ENCODE measurements around the gene RNF157.
"Not testable (repeated sequence)": the region's sequence is repeated elsewhere in the genome, so short reads cannot be mapped to it uniquely, and the experiment has no call there.

Gene RNF157

GRCh38 chr17:76252967-76253766 lies 12.9 kb upstream of the RNF157 start:
- DNase-seq: not testable (repeated sequence)

DNA sequence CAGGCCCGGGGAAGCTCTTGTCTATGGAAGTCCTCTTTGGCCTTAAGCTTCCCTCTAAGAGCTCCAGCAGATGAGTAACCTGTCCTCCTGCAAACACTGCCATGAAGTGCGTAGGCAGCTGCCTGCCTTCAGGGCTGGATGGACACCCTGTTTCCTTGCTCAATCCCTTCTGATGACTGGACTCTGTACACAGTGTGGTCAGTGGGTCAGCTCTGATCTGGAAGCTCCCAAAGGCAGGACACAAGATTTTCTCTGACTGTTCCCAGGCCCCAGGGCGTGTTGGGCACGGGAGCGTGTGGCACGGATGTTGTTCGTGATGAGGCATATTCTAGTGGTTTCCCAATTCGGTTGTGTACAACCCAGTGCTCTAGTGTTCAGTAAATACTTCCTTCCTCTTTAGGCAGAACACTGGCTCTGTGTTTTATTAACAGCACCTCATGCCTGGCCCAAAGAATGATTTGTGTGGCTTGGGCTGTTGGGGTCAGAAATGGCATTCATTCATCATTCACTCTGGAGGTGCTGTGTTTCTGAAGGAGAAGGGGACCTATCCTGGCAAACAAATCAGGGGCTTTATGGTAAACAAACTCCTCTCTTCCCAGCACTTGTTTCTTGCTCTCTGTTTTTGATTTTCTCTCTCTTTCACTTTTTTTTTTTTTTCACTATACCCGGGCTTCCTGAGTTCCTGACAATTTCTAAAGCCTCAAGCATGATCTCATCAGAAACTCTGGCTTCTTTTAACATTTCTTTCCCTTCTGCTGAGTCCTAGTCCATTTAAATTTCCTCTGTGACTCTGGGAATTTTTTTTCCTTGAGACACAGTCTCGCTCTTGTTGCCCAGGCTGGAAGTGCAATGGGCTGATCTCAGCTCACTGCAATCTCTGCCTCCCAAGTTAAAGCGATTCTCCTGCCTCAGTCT lies 12.0 kb upstream of the RNF157 start:
- peak; percentile 37 for DNase-seq

- no peak for DNase-seq
Measured at GRCh38 chr17:76251478-76252039, 11.3 kb upstream of the RNF157 start.

- DNase-seq: no peak
Measured at GRCh38 chr17:76250141-76250540, 9.8 kb upstream of the RNF157 start.

DNA sequence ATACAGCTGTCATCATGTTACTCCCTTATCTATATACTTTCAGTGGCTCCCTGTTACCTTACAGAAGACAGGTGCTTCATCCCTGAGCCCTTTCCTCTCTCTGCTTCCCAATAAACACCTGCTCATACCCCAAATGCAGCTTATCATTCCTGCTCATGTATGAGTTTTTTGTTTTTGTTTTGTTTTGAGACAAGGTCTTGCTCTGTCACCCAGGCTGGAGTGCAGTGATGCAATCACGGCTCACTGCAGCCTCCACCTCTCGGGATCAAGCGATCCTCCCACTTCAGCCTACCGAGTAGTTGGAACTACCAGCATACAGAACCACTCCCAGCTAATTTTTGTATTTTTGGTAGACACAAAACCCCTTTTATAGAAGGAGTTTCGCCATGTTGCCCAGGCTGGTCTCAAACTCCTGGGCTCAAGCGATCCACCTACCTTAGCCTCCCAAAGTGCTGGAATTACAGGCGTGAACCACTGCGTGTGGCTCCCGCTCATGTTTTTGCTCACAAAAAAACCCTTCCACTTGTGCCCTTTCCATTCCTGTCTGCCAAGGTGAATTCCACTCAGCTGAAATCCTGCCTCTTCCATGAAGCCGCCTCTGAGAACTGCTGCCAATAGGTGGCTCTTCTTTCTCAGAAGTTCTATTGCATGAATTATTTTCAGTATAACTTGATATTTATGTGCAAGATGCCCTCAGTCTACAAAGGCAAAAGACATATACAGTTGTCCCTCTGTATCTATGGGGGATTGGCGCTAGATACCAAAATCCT lies 7.9 kb upstream of the RNF157 start:
- no peak for DNase-seq

DNA sequence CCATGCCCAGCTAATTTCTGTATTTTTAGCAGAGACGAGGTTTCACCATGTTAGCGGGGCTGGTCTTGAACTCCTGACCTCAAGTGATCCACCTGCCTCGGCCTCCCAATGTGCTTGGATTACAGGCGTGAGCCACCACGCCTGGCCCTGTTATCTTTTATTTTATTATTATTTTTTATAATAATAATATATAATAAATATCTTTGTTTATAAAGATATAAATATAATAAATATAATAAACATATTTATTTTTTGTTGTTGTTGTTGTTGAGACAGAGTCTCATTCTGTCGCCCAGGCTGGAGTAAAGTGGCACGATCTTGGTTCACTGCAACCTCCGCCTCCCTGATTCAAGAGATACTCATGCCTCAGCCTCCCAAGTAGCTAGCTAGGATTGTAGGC lies 7.0 kb upstream of the RNF157 start:
- DNase-seq: no peak

DNA sequence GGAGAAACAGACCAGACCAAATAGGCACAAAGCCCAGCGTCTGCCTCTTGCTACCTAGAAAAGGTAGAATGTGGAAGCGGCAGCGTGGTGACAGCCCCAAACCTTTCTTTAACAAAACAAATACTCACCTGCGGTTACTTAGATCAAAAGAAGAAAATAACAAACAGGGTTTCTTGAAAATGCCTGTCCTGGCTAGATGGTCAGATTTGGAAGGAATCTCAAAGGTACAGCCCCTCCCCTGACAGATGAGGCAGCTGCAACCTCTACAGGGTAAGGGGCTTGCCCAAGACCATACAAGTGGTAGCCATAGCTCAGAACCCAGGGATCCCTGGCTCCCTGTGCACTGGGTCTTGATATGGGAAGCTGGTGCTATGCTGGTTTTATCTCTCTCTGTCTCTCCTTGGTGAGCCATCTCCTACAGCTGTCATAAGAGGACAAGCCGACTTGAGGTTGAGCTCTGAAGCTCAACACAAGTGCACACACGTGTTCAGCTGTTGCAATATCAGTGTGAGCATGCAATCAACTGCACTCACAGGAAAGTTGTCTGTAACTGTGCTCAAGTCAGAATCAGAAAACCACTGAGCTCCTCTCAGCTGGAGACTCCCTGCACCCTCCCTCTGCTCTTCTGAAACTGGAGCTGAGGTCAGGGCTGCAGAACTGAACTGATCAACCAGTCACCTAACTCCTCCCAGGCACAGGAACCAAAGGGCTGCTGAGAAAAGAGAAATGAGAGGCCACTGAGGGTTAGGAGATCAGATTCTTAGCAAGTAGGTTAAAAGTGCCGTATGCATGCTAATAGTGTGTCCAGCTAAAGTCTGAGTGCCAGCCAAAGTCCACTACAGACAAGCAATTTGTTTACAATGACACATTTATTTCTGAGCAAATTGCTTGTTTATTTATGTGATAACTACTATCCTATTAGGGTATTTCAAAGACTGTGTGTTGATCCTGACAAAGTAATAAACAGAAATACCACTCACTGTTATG lies 6.1 kb upstream of the RNF157 start:
- DNase-seq: peak; percentile 52

DNA sequence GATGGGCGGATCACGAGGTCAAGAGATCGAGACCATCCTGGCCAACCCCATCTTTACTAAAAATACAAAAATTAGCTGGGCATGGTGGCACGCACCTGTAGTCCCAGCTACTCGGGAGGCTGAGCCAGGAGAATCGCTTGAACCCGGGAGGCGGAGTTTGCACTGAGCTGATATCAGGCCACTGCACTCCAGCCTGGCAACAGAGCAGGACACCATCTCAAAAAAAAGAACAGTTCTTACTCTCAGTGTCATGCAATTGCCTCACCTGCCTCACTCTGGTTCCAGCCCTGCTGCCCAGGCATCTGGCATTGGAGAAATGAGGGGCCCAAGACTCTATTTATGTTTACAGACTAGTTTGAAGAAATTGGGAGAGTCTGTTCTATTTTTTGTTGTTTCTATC lies 4.4 kb upstream of the RNF157 start:
- DNase-seq: not testable (repeated sequence)

GRCh38 chr17:76243826-76244679 lies 3.8 kb upstream of the RNF157 start:
- no peak for DNase-seq

DNA sequence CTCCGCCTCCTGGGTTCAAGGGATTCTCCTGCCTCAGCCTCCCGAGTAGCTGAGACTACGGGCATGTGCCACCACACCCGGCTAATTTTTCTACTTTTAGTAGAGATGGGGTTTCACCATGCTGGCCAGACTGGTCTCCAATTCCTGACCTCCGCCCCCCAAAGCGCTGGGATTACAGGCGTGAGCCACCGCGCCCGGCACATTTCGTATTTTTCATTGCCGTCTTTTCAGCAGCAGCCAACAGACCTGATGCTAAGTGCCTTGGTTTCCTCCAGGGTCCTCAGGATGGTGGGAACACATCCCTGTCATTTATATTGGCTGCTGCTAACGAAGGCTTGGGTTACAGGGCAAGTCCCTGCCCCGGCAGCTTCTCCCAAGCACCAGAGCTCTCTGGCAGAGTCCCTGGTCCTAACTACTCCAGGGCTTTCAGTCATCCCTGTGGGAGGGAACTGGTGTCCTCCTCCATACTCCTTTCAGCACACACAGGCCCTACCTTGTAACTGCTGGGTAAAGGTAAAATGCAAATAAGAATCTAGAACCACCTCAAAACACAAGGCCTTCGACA lies 1.5 kb upstream of the RNF157 start:
- DNase-seq: no peak

GRCh38 chr17:76241204-76241538 lies 878 bp upstream of the RNF157 start:
- no peak for DNase-seq

DNA sequence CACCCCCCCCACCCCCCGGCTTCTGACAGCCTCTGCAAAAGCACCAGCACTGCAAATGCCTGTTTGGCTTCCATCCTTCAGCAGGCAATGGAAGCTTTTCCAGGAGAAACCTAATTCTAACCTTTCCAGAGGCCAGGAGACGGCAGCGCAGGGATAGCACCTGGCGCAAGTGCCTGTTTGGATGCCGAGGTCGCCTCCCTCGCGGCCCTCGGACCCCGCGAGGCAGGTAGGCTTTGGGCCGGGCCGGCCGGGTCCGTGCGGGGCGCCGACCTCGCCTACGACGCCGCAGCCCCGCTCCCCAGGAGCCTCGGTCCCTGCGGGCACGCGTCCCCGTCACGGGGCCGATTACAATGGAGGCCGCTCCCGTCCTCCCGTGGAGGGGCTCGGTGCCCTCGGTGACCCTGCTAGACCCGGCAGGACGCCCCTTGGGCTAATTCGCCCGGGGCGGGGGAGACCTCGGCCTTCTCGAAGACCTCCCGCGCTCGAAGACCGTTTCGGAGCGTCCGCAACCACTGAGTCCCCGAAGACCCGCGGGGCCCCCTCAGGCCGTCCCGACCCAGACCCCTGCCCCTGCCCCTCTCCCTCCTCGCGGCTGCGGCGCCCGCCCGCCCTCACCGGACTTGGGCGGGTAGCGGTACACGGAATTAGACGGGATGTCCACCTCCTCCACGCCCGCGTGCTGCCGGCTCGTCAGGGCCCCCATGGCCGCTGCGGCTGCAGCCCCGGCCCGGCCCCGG lies 587 bp downstream of the RNF157 start:
- DNase-seq: no peak

DNA sequence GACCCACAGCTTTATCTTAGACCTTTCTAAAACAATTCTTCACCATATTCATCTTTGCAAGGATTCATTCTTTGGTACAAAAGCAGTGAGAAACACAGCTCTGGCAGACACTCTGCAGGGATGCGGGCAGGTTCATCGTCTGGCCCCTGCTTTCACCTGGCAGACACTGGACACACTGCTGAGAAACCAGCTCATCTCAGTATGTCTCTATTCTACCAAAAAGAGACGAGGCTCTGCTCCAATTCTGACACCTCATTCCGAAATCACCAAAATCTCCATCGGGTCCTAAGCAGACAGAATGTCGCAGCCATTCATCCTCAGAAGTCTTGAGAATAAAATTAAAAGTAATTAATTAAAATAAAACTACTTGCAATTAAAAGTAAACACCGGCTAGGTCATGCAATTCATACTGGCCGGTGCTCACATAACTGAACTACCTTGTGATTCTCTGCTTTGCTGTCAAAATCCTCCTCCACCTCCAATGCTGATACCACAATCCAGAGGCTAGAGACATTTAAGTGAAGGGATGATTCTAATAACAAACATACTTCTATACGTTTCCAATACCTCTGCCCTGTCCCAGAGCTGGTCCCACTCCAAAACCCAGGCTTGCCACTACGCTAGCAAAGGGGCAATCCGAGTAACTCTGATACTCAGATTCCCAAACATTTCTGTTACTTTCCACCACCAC lies 1.3 kb downstream of the RNF157 start:
- DNase-seq: no peak

DNA sequence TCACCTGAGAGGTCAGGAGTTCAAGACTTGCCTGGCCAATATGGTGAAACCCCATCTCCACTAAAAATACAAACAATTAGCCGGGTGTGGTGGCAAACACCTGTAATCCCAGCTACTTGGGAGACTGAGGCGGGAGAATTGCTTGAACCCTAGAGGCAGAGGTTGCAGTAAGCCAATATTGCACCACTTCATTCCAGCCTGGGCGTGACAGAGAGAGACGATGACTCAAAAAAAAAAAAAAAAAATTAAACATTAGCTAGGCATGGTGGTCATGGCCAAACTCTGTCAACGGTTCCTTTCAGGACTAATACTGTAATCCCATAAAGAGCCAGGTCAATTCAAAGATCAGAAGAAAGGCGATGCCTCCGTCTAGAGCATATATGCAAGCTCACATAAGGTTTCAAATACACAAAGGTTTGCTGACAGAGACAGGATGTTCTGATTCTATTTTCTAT lies 2.4 kb downstream of the RNF157 start:
- no peak for DNase-seq

DNA sequence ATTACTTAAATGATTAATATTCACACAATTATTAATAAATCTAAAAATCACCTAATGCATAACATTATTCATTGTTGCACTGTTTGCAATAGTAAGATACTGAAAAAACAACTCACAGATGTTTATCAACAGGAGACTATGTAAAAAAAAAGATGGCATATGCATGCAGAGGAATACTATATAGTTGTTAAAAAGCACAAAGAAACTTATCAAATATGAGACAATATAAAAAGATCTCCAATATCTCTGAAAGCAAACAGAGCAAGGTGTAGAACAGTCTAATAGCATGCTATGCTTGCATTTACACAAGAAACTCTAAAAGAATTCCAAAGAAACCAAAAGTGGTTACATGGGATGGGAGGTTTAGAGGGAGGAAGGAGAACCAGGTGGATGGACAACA lies 3.7 kb downstream of the RNF157 start:
- DNase-seq: no peak

DNA sequence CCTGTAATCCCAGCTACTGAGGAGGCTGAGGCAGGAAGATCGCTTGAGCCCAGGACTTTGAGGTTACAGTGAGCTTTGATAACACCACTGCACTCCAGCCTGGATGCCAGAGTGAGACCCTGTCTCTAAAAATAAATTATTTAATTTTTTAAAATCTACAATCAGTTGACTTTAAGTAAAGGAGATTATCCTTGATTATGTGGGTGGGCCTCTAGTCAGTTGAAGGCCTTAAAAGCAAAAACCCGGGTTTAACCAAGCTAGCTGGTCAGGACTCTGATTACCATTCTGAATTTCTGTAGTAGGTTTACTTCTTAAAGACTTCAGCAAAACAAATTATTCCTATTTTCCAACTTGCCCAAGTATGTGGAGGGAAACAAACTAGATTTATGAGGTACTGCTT lies 4.4 kb downstream of the RNF157 start:
- no peak for DNase-seq

GRCh38 chr17:76234354-76234679 lies 6.0 kb downstream of the RNF157 start:
- no peak for DNase-seq

DNA sequence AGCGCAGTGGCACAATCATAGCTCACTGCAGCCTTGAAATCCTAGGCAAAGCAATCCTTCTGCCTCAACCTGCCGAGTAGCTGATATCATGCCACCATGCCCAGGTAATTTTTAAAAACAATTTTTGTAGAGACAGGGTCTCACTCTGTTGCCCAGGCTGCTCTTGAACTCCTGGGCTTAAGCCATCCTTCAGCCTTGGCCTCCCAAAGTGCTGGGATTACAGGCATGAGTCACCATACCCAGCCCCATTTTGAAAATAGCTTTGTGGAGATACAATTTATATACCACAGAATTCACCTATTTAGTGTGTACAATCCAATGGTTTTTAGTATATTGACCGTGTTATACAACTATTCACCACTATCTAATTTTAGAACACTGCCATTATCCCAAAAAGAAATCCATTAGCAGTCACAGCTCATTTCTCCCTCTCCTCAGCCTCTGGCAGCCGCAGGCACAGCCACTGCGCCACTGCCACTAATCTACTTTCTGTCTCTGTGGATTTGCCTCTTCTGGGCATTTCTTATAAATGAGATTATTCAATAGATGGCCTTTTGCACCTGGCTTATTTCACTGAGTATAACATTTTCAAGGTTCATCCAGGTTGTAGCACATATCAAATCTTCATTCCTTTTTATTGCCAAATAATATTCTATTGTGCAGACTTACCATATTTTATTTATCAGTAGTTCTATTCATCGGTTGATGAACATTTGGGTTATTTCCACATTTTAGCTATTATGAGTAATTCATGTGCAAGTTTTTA lies 6.5 kb downstream of the RNF157 start:
- DNase-seq: no peak

All from central memory CD4-positive, alpha-beta T cell (primary cell).